Nucleus accumbens (tissue), 56 donors: ENCODE results near the gene FEZ2.

Experiments used
- DNase-seq, 56 donors: peaks; one replicate each; lab custom pipeline; 2025; lab: John Stamatoyannopoulos, UW

The FEZ2 gene

DNA sequence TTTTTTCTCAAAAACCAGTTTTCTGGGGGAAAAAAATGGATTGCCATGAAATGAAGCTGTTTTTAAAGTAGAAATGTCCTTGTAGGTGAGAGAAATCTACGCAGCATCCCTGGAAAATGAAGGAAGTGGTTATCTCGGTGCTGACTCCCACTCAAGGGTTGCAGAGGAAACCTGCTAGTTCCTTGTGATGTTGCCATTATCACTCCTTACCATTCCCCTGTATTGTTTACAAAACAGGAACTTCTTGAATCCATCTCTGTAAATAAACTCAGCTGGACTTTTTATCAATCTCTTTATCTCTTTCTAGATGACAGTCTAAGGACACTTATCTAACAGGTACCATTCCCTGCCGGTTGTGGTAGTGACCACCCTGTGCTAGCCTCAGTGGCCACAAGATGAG, 61.2 kb downstream of the FEZ2 start:
- no peak for DNase-seq

DNA sequence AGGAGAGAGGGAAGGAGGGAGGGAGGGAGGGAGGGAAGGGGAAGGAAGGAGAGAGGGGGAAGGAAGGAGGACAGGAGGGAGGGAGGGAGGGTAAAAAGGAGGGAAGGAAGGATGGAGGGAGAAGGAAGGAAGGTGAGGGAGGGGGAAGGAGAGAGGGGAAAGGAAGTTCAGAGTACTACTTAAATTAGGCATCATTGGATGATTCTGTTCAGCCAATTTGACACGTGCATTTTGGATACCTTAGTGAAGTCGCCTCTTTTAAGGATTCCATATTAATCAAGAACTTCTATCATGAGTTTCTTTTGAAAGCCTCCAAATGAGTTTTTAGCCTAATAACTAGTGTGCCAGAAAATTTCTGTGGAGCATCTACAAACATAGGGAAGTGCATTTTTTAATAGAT, 62.9 kb downstream of the FEZ2 start:
- no peak for DNase-seq

DNA sequence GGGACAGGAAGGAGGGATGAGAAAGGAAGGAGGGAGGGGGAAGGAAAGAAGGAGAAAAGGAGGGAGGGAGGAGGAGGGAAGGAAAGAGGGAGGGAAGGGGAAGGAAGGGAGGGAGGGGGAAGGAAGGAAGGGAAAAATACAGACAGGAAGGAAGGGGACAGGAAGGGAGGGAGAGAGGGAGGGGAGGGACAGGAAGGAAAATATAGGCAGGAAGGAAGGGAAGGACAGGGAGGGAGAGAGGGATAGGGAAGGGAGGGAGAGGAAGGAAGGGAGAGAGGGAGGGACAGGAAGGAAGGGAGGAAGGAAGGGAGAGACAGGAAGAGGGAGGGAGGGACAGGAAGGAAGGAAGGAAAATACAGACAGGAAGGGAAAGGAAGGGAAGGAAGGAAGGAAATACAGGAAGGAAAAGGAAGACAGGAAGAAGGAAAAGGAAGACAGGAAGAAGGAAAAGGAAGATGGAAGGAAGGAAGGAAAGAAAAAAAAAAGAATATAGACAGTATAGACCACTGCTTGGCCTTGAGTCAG, 63.6 kb downstream of the FEZ2 start:
- no peak for DNase-seq

DNA sequence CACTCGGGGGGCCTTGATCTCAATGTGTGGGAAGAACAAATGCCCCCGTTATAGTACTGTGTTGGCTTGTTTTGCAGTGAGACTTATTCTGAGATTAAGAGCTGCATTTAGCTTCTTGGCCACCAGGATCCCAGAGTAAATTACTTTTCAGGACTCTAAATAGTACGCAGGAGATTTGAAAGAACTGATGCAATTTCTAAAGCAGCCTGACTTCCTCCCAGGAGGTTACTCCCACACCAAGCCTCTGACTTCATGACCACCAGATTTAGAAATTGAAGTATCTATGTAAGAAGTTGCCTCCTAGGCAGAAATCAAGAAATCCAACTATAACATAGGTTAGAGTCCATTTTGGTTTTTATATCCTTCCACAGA, 67.0 kb downstream of the FEZ2 start:
- DNase-seq: no peak

DNA sequence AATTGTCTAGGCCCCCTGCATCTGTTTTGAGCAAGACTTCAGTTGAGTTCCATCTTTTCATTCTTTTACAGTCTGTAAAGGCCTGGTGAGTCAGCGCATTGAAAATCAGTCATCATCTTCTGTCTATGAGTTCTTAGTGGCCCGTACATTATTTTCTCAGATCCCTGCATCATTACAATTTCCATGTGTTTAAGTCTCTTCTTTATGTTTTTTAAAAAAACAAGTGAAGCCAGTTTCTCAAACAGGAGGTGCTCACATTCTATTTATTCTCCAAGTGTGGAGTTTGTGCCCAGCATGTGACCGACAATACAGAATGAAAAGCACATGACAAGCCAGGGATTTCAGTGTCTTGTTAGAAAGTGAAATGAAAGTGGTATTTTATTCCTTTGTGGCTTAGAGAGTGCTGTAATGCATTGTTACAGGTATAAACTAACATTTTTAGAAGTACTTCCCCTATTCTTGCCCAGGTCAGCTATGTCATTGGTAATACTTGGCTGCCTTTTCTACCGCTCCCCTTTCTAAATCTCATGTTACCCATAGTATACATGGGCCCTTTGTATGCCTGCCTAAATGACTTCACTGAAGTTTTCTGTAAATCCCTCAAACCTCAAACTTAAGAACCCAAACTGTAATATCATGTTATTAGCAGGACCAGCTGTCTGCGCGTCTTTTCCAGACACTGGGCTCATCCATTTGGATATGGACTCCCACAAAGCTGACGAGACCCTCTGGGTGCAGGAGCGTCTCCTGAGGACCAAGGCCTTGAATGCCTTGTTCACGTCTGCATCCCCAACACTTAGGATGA, 67.6 kb downstream of the FEZ2 start:
- DNase-seq: no peak

DNA sequence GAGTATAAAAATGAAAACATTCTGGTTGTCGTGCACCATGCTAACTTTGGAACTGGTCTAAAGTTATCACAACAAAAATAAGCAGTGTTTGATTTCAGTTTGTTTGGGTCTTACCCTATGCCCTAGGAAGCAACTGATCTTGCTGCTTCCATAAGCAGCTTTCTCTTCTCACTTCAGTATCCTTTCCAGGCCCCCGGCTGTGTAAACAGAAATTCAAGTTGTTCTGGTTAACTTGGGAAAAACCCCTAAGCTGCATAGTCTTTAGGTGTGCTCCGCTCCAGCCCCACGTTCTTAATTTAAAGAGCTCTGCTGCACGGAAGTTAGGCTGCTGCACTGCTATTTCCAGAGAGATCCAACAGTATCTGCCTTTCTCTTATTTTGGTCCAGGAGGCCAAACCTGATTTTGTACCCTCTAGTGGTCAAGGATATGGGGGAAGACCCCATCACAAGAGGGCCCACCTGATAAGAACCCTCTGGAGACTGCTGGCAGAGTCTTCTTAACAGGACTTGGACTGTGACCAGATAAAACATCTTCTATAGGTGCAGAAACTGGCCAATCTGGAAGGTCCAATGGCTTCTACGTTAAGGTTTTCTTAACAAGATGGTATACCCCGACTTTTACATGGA, 69.1 kb downstream of the FEZ2 start:
- DNase-seq: no peak

DNA sequence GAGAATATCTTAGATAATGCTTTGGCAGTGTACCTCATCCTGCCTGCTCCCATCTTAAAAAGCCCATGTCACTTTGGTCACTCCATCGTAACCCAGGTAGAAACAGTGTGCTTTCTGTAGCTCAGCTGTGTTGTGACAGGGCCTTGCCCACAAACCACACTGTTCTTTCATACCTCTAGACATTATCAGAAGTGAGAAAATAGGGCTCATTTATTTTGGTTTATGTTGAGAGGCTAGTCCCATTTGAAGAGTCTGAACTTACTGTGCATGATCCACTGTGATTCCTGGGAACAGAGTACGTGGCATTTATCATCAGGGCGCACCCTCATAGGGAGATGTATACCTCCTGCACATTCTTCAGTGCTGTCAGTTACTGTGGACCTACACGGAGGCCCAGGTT, 69.7 kb downstream of the FEZ2 start:
- DNase-seq: no peak

DNA sequence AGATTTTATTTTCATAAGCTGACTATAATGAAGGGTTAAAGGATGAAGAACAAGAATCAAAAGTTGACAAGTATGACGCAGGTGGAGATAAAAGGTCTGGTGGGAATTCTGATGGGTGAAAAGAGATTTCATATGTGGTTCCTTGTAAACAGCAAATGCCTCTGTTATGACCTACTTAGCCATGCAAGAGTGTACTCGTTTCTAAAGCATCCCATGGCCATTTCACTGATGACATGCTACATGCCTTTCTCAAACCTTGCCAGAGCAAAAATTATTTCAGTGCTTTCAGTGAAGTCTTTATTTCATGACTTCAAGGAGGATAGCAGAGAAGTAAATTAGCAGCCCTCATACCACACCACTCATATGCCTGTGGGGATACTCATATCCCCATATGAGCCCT, 71.7 kb downstream of the FEZ2 start:
- DNase-seq: no peak

DNA sequence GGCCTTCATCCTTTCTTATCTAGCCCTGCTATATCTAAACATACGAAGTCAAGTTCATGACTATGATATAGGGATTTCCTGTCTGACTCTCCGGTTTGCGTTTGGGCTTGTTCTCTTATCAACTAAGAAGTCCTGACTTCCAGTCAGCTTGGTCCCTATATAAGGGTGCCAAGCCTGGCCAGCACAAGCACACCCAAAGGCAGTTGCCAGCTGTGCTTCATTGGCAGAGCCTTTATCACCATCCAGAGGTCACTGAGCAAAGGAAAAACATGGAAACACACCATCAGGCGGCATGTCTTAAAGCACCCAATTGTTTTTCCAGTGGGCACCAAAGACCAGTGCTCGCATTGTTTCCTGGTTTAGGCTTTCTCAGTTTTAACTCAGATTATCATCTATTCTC, 72.7 kb downstream of the FEZ2 start:
- no peak for DNase-seq

DNA sequence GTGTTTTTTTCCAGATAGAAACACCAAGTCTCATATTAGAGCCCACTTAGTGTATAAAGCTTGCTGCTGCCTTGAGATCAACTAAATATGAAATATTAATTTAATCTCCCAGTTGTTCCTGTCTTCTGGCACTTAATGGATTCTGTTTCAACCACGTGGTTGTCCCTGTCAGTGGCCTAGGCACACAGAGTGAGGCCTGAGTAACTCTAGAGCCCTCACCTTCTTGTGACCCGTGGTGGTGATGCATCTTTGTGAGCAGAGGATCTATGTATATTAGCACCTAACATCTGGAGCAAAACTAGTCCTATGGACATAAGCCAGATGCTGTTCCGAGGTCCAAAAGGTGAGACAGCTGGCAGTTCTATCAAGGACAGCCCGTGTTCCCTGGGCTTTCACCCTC, 74.8 kb downstream of the FEZ2 start:
- DNase-seq: no peak

DNA sequence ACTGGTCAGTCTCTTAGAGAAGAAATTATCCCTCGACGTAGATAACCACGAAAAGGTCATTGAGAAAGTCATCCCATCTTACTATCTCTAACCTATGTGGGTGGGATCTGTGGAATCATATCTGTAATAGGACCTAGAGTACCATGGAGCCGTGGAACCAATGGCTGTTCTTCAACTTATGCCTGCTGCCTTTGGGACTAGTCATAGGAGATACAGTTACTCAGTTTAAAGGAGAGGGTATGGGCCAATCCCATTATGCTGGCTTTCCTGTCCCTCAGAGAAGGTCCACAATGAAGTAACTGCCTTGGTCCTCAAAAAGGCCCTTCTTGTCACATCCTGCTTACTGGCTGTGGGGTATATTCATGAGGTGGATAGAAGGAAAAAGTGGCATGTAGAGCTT, 77.5 kb downstream of the FEZ2 start:
- no peak for DNase-seq

DNA sequence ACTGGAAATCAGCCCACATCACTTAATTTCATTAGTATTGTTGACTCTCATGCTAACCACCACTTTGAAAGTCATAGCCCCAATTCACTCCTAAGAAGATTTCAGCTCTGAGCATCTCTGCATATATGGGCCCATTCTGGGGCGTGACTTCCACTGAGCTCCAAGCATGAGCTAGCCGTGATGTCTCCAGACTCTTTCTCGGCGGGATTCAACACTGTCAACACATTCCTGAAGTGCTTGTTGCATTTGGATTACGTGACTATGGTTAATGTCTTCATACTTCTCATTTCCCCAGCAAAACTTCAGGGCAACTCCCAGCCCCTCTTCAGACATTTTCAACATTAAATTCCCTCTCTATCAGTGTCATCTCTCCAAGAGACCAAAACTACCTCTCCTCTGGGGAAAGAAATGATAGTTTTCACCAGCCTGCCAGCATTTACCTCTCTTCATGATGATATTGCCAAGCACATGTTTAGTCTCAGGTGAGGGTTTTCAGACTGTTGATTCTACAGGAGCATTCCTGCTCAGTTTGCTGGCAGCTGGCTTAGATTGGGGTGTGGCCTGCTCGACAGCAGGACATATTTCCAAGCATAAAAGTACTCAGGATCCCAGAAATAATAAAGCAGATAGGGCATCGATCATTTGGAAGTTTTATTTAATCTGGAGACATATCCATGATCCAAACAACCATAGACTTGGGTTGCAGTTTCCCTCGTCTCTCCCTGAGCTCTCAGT, 81.7 kb downstream of the FEZ2 start:
- no peak for DNase-seq

DNA sequence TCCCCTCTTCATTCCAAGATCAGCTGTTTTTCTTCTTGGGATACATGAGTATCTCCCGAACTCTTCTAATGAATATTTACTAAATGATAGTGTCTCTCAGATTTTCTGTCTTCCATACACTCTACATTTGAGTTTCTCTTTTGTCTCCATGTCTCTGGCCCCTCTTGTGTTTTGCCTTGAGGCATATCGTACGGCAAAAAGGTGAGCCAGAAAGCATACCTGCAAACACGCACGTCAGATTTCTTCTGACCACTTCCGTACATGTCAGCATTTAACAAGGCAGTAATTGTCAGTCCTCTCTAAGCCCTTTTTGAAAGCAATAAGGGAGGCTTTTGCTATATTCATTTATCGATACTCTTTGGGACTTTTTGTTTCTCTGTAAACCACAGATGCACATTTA, 82.4 kb downstream of the FEZ2 start:
- no peak for DNase-seq

DNA sequence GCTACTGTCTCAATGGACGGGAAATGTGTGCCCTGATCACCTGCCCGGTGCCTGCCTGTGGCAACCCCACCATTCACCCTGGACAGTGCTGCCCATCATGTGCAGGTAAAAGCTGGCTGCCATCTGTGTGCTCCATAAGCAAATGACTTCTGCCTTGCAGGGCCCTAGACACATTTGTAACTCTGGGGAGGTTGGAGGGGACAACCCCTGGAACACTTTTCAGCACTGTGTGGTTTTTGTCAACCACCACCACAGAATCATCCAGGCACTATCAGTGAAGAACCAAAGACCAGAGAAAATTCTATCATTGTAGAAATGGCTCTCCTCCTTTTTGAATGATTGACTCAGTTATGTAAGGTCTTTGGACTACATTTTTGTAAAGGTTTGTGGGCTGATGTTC, 84.3 kb downstream of the FEZ2 start:
- no peak for DNase-seq

DNA sequence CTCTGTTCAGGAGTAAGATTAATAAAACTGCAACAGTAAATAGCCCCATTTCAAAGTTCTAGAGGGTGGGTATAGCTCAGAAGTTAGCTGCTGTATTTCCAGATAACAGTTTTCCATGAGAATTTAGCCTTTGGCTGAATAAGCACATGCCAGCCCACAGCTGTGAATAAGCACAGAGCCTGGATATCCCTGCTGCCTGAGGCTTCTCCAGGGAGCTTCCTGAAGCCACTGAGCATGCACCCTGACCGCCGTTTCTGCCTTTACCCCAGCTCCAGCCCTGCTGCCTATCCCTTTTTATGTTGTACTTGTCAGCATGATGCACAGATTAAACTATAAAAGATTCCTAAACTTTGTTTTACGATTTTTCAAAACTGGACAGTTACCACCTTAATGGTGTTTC, 85.3 kb downstream of the FEZ2 start:
- peak in 2 of 56 donors; percentile 3 to 4 for DNase-seq

DNA sequence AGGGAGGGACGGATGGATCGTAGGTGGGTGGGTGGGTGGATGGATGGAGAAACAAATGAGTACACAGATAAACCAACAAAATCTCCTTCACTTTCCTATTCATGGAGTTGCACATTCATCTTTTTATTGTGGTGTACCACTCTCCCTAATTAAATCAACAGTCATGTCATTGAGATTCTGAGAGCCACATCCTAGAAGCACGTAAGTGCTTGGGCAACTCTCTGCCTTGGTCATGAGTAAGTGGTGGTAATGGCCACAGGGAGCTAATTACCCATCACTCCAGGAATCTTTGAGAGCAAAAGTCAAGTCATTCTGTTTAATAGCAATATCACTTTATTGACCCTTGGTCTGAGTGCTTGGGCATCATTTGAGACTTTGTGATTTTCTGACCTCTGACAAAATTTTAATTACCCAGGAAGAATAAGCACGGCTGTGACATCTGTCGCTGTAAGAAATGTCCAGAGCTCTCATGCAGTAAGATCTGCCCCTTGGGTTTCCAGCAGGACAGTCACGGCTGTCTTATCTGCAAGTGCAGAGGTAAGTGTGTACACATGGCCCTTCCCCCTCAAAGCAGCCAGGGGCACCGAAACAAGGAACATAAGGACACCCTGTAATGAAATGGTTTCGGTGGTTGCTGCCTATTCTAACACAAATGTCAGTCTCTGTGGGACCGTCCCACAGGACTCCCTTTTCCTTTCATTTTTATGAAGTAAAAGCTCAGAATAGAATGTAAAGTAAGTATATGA, 85.9 kb downstream of the FEZ2 start:
- DNase-seq: no peak

DNA sequence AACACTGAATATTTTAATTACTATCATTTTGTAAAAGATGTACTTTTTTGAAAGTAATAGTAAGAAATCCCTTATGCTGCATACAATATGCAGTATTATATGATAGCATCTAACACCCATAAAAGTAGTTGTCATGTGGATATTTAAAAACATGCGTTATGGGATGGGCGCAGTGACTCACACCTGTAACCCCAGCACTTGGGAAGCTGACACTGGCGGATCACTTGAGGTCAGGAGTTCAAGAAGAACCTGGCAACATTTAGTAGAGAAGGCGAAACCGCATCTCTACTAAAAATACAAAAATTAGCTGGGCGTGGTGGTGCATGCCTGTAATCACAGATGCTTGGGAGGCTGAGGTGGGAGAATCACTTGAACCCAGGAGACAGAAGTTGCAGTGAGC, 88.9 kb downstream of the FEZ2 start:
- DNase-seq: no peak

DNA sequence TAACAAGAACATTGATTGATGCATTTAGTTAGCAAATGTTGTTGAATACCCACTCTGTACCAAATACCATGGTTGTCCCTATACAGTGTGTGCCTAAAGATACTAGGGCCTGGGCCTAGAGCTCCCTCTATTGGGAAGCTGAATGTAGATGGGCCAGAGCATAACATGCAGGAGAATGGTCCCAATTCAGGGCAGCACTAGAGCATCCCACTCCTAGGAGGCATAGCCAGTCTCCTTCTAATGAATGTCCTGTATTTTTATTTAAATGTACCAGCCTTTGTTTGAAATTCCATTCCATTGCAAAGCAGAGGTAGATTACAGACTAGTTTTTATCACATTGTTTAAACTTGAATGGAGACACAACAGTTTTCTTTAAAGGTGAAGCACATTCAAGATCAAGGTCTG, 90.6 kb downstream of the FEZ2 start:
- peak in 30 of 56 donors; percentile 1 to 53 (median 24) for DNase-seq
